Neural progenitor cell (in vitro differentiated cells): Measurements from ENCODE around the gene TGFBR3. TPM values are rescaled to one million over a fixed set of nuclear protein-coding genes. Genes with fewer than 3 reads are reported as not detected.

Experiments used
- DNase-seq: peaks from one replicate; pipeline ENCODE4 v3.0.0-alpha.2; 2016; ENCODE audit warnings: low spot score
- H2AFZ ChIP-seq: fragments of 200-600 bp; sonication (generic); replicated peaks from 2 replicates; pipeline ENCODE4 v1.6.1; 2016; ENCODE audit warnings: antibody characterized with exemption
- H3F3A ChIP-seq: fragments of 200-600 bp; sonication (generic); 2 replicates; pipeline ENCODE4 v1.6.1; 2016; ENCODE audit warnings: antibody characterized with exemption, low read depth
- H3K27ac ChIP-seq: fragments of 200-600 bp; sonication (generic); 2 replicates; pipeline ENCODE4 v1.5.1; 2016; ENCODE audit warnings: mild to moderate bottlenecking
- H3K27me3 ChIP-seq: fragments of 200-600 bp; sonication (generic); 2 replicates; pipeline ENCODE4 v1.6.1; 2016; ENCODE audit warnings: mild to moderate bottlenecking, moderate library complexity
- H3K36me3 ChIP-seq: fragments of 200-600 bp; sonication (generic); 2 replicates; pipeline ENCODE4 v1.5.1; 2016
- H3K4me1 ChIP-seq: fragments of 200-600 bp; sonication (generic); 2 replicates; pipeline ENCODE4 v1.6.1; 2016; ENCODE audit warnings: mixed run types
- H3K4me2 ChIP-seq: fragments of 200-600 bp; sonication (generic); 2 replicates; pipeline ENCODE4 v1.6.1; 2016
- H3K4me3 ChIP-seq: fragments of 200-600 bp; sonication (generic); 2 replicates; pipeline ENCODE4 v1.5.1; 2016
- H3K79me2 ChIP-seq: fragments of 200-600 bp; sonication (generic); 2 replicates; pipeline ENCODE4 v1.6.1; 2016; ENCODE audit warnings: low read depth
- H3K9ac ChIP-seq: fragments of 200-600 bp; sonication (generic); 2 replicates; pipeline ENCODE4 v1.6.1; 2016
- H3K9me3 ChIP-seq: fragments of 200-600 bp; sonication (generic); 2 replicates; pipeline ENCODE4 v1.5.1; 2016; ENCODE audit warnings: low read depth
- H4K20me1 ChIP-seq: fragments of 200-600 bp; sonication (generic); 2 replicates; pipeline ENCODE4 v1.6.1; 2016; ENCODE audit warnings: low read depth
- H3K27ac Mint-ChIP-seq: 3 replicates; pipeline ENCODE4 v1.8.0; 2021; ENCODE audit warnings: mixed read lengths
- H3K27me3 Mint-ChIP-seq: 2 replicates; pipeline ENCODE4 v1.8.0; 2022; ENCODE audit warnings: low read depth, mild to moderate bottlenecking, inconsistent platforms, moderate library complexity, mixed read lengths; ENCODE audit not compliant: insufficient read depth
- H3K36me3 Mint-ChIP-seq: 3 replicates; pipeline ENCODE4 v1.8.0; 2021; ENCODE audit warnings: mixed read lengths
- H3K4me1 Mint-ChIP-seq: 3 replicates; pipeline ENCODE4 v1.8.0; 2021; ENCODE audit warnings: mixed read lengths
- H3K4me3 Mint-ChIP-seq: 3 replicates; pipeline ENCODE4 v1.8.0; 2021; ENCODE audit warnings: mild to moderate bottlenecking, moderate library complexity, mixed read lengths
- H3K9me3 Mint-ChIP-seq: 3 replicates; pipeline ENCODE4 v1.8.0; 2020; ENCODE audit warnings: mixed read lengths
- CTCF ChIP-seq: fragments of 200-600 bp; sonication (generic); IDR thresholded peaks from 2 replicates; pipeline ENCODE4 v1.5.1; 2017; ENCODE audit warnings: antibody characterized with exemption, mild to moderate bottlenecking
- EZH2 ChIP-seq: fragments of 200-600 bp; sonication (generic); IDR thresholded peaks from 2 replicates; pipeline ENCODE4 v1.6.1; 2017; ENCODE audit warnings: antibody characterized with exemption, mild to moderate bottlenecking, moderate library complexity
- EZH2phosphoT487 ChIP-seq: fragments of 200-600 bp; sonication (generic); IDR thresholded peaks from 2 replicates; pipeline ENCODE4 v1.6.1; 2017; ENCODE audit warnings: antibody characterized with exemption
- total RNA-seq: library from RNA; depleted of rRNA; stranded (reverse); fragments of >200 nt; gene quantifications from 2 replicates; pipeline ENCODE4 v1.2.3, GENCODE V29; 2015; ENCODE audit warnings: low replicate concordance

TGFBR3 gene
- total RNA-seq, 1 donor from 2014 or later, result 11.8 TPM

- no peaks in the 10 kb centered on the region for H3F3A ChIP-seq
- peaks cover 6% of the 10 kb centered on the region for H3K27me3 Mint-ChIP-seq
- H4K20me1 ChIP-seq, result no peaks in the 10 kb centered on the region
- H3K9me3 ChIP-seq, result no peaks in the 10 kb centered on the region
- no peaks in the 10 kb centered on the region for H3K27me3 ChIP-seq
- H3K4me3 ChIP-seq, result no peak overlapping the region
- no peak overlapping the region for H3K4me3 Mint-ChIP-seq
- H3K79me2 ChIP-seq, result no peaks in the 10 kb centered on the region
- H3K9me3 Mint-ChIP-seq, result no peaks in the 10 kb centered on the region
- H3K4me2 ChIP-seq, result no peak overlapping the region
- H3K4me1 ChIP-seq, result peaks cover 24% of the 10 kb centered on the region
- TF ChIP-seq EZH2, result no peak
- no peak for TF ChIP-seq EZH2phosphoT487
- TF ChIP-seq CTCF, result no peak
- peaks cover 29% of the 10 kb centered on the region for H3K4me1 Mint-ChIP-seq
- no peaks in the 10 kb centered on the region for H3K36me3 ChIP-seq
- H3K9ac ChIP-seq, result no peak overlapping the region
- H3K36me3 Mint-ChIP-seq, result peaks cover 2% of the 10 kb centered on the region
- H3K27ac ChIP-seq, result no peak overlapping the region
- no peak for DNase-seq
- no peak overlapping the region for H2AFZ ChIP-seq
- H3K27ac Mint-ChIP-seq, result no peak overlapping the region
Measured at GRCh38 chr1:91803123-91803522, 82.8 kb downstream of the TGFBR3 start.

- no peak overlapping the region for H3K27ac Mint-ChIP-seq
- H3K79me2 ChIP-seq, result no peaks in the 10 kb centered on the region
- no peaks in the 10 kb centered on the region for H3F3A ChIP-seq
- no peaks in the 10 kb centered on the region for H4K20me1 ChIP-seq
- no peak overlapping the region for H3K4me3 Mint-ChIP-seq
- H3K4me1 Mint-ChIP-seq, result peaks cover 32% of the 10 kb centered on the region
- no peak overlapping the region for H3K4me3 ChIP-seq
- H3K27me3 ChIP-seq, result no peaks in the 10 kb centered on the region
- H3K4me1 ChIP-seq, result peaks cover 19% of the 10 kb centered on the region
- H3K4me2 ChIP-seq, result no peak overlapping the region
- no peak overlapping the region for H3K27ac ChIP-seq
- no peaks in the 10 kb centered on the region for H3K36me3 ChIP-seq
- DNase-seq, result no peak
- H3K36me3 Mint-ChIP-seq, result peaks cover 2% of the 10 kb centered on the region
- H3K9me3 Mint-ChIP-seq, result no peaks in the 10 kb centered on the region
- H2AFZ ChIP-seq, result no peak overlapping the region
- TF ChIP-seq CTCF (no peak), EZH2phosphoT487 (no peak), EZH2 (no peak)
- H3K9me3 ChIP-seq, result no peaks in the 10 kb centered on the region
- no peak overlapping the region for H3K9ac ChIP-seq
- peaks cover 6% of the 10 kb centered on the region for H3K27me3 Mint-ChIP-seq
Measured at GRCh38 chr1:91801496-91802115, 84.3 kb downstream of the TGFBR3 start.

GRCh38 chr1:91799863-91800262, 86.1 kb downstream of the TGFBR3 start:
- peaks cover 10% of the 10 kb centered on the region for H3K27me3 Mint-ChIP-seq
- H3K36me3 Mint-ChIP-seq, result peaks cover 14% of the 10 kb centered on the region
- Histone ChIP-seq H3K4me3 (no peak overlapping the region), H3K27me3 (no peaks in the 10 kb centered on the region), H3F3A (no peaks in the 10 kb centered on the region), H3K79me2 (no peaks in the 10 kb centered on the region), H3K27ac (no peak overlapping the region), H3K9me3 (no peaks in the 10 kb centered on the region), H3K36me3 (no peaks in the 10 kb centered on the region), H3K4me1 (peaks cover 13% of the 10 kb centered on the region), H4K20me1 (no peaks in the 10 kb centered on the region), H3K9ac (no peak overlapping the region), H3K4me2 (no peak overlapping the region), H2AFZ (no peak overlapping the region)
- peaks cover 20% of the 10 kb centered on the region for H3K4me1 Mint-ChIP-seq
- H3K27ac Mint-ChIP-seq, result no peak overlapping the region
- H3K4me3 Mint-ChIP-seq, result no peak overlapping the region
- TF ChIP-seq EZH2phosphoT487 (no peak), CTCF (no peak), EZH2 (no peak)
- no peak for DNase-seq
- no peaks in the 10 kb centered on the region for H3K9me3 Mint-ChIP-seq
